Endothelial cell (in vitro differentiated cells): Measurements from ENCODE around the gene MEGF10. TPM values are rescaled to one million over a fixed set of nuclear protein-coding genes. Genes with fewer than 3 reads are reported as not detected.

Experiments
- DNase-seq: peaks from one replicate; pipeline ENCODE4 v3.0.0; 2021; ENCODE audit warnings: low spot score
- H3K27ac Mint-ChIP-seq: one replicate; pipeline ENCODE4 v1.8.0; 2021; ENCODE audit warnings: mixed read lengths, inconsistent platforms; ENCODE audit not compliant: unreplicated experiment
- H3K27me3 Mint-ChIP-seq: one replicate; pipeline ENCODE4 v1.8.0; 2021; ENCODE audit warnings: mild to moderate bottlenecking, moderate library complexity, mixed read lengths, inconsistent platforms; ENCODE audit not compliant: unreplicated experiment
- H3K36me3 Mint-ChIP-seq: one replicate; pipeline ENCODE4 v1.8.0; 2021; ENCODE audit warnings: mild to moderate bottlenecking, low read depth, mixed read lengths, inconsistent platforms; ENCODE audit not compliant: unreplicated experiment
- H3K4me1 Mint-ChIP-seq: one replicate; pipeline ENCODE4 v1.8.0; 2021; ENCODE audit warnings: mild to moderate bottlenecking, mixed read lengths, inconsistent platforms; ENCODE audit not compliant: unreplicated experiment
- H3K4me3 Mint-ChIP-seq: one replicate; pipeline ENCODE4 v1.8.0; 2021; ENCODE audit warnings: mild to moderate bottlenecking, mixed read lengths, inconsistent platforms; ENCODE audit not compliant: unreplicated experiment
- H3K9me3 Mint-ChIP-seq: one replicate; pipeline ENCODE4 v1.8.0; 2021; ENCODE audit warnings: mixed read lengths, inconsistent platforms; ENCODE audit not compliant: unreplicated experiment
- total RNA-seq: library from RNA; stranded (reverse); fragmentation: NEBNext Ultra II Directional; extraction: Animal tissue kit (Norgen Biotek cat#: 25700); gene quantifications from one replicate; pipeline ENCODE4 v1.2.1, GENCODE V29; 2021; ENCODE audit not compliant: unreplicated experiment
- TF ChIP-seq, protein P1 (sequence below): fragments of 200-600 bp; sonication (generic); IDR thresholded peaks from one replicate; pipeline ENCODE4 v1.5.0; 2021; ENCODE audit warnings: antibody characterized with exemption; ENCODE audit not compliant: unreplicated experiment

The MEGF10 gene
- total RNA-seq, 1 donor from 2014 or later, result 5.6 TPM

DNA sequence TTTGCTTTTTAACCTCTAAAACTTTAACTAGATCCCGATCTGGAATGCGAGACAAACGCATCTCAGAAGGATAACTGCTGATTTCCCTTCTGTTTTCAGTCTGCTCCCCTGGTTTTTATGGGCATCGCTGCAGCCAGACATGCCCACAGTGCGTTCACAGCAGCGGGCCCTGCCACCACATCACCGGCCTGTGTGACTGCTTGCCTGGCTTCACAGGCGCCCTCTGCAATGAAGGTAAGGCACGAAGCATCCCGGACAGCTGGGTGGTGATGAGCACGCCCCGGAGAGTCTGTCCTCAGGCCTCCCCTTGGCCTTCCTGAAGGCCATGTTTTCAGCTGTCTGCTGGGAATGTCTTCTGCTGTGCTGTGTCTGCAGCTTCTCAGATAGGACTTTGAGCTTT, 144.0 kb downstream of the MEGF10 start:
- no peak overlapping the region for H3K27ac Mint-ChIP-seq

GRCh38 chr5:127435821-127436220, 145.2 kb downstream of the MEGF10 start:
- Mint-ChIP-seq H3K27me3 (no peaks in the 10 kb centered on the region), H3K9me3 (no peaks in the 10 kb centered on the region), H3K27ac (no peak overlapping the region), H3K4me1 (no peaks in the 10 kb centered on the region), H3K4me3 (no peak overlapping the region), H3K36me3 (no peaks in the 10 kb centered on the region)
- TF ChIP-seq, protein P1, sequence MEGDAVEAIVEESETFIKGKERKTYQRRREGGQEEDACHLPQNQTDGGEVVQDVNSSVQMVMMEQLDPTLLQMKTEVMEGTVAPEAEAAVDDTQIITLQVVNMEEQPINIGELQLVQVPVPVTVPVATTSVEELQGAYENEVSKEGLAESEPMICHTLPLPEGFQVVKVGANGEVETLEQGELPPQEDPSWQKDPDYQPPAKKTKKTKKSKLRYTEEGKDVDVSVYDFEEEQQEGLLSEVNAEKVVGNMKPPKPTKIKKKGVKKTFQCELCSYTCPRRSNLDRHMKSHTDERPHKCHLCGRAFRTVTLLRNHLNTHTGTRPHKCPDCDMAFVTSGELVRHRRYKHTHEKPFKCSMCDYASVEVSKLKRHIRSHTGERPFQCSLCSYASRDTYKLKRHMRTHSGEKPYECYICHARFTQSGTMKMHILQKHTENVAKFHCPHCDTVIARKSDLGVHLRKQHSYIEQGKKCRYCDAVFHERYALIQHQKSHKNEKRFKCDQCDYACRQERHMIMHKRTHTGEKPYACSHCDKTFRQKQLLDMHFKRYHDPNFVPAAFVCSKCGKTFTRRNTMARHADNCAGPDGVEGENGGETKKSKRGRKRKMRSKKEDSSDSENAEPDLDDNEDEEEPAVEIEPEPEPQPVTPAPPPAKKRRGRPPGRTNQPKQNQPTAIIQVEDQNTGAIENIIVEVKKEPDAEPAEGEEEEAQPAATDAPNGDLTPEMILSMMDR, result no peak
- no peak for DNase-seq

More for the DNA sequence above, 144.0 kb downstream of the MEGF10 start:
- Mint-ChIP-seq H3K4me3 (no peak overlapping the region), H3K36me3 (no peaks in the 10 kb centered on the region), H3K27me3 (no peaks in the 10 kb centered on the region), H3K9me3 (no peaks in the 10 kb centered on the region), H3K4me1 (no peaks in the 10 kb centered on the region)
- DNase-seq, result no peak
- TF ChIP-seq, protein P1, result no peak

GRCh38 chr5:127439644-127440043, 149.0 kb downstream of the MEGF10 start:
- no peak for DNase-seq
- Mint-ChIP-seq H3K36me3 (no peaks in the 10 kb centered on the region), H3K4me3 (no peak overlapping the region), H3K27ac (no peak overlapping the region), H3K4me1 (no peaks in the 10 kb centered on the region), H3K27me3 (no peaks in the 10 kb centered on the region), H3K9me3 (no peaks in the 10 kb centered on the region)
- TF ChIP-seq, protein P1, result no peak

- Mint-ChIP-seq H3K4me3 (no peak overlapping the region), H3K27ac (no peak overlapping the region), H3K9me3 (no peaks in the 10 kb centered on the region), H3K27me3 (no peaks in the 10 kb centered on the region), H3K4me1 (no peaks in the 10 kb centered on the region), H3K36me3 (no peaks in the 10 kb centered on the region)
- DNase-seq, result no peak
- TF ChIP-seq, protein P1, result no peak
Observed at GRCh38 chr5:127440831-127441230, 150.2 kb downstream of the MEGF10 start.

- Mint-ChIP-seq H3K9me3 (no peaks in the 10 kb centered on the region), H3K27ac (no peak overlapping the region), H3K27me3 (no peaks in the 10 kb centered on the region), H3K36me3 (no peaks in the 10 kb centered on the region), H3K4me3 (no peak overlapping the region), H3K4me1 (no peaks in the 10 kb centered on the region)
- TF ChIP-seq, protein P1, result peak; percentile 62
- DNase-seq, result no peak
Observed at GRCh38 chr5:127441799-127442484, 151.3 kb downstream of the MEGF10 start.
